Thoracic aorta (tissue), 2 donors: Measurements from ENCODE around the gene SLC44A5. TPM values are rescaled to one million over a fixed set of nuclear protein-coding genes. Genes with fewer than 3 reads are reported as not detected.

ENCODE experiments used
- ATAC-seq: fragments of 150-250 bp; one replicate; pipeline ENCODE4 v1.8.0; 2017; ENCODE audit warnings: low read depth; ENCODE audit not compliant: insufficient number of reproducible peaks, low FRiP score
- DNase-seq: peaks from one replicate; pipeline ENCODE4 v3.0.0-alpha.2; 2020; ENCODE audit warnings: low spot score
- H3K27ac ChIP-seq, 2 donors: fragments of 200-600 bp; sonication (generic); 1 replicate in 1 of 2; 2 replicates in 1 of 2; pipeline ENCODE4 v1.5.1; 2016; ENCODE audit warnings: mild to moderate bottlenecking in 2 of 2, moderate library complexity in 2 of 2
- H3K27me3 ChIP-seq: fragments of 200-600 bp; sonication (generic); replicated peaks from 2 replicates; pipeline ENCODE4 v1.6.0; 2016; ENCODE audit warnings: mild to moderate bottlenecking; ENCODE audit not compliant: insufficient read depth
- H3K36me3 ChIP-seq: fragments of 200-600 bp; sonication (generic); one replicate; pipeline ENCODE4 v1.5.1; 2016
- H3K4me1 ChIP-seq, 2 donors: fragments of 200-600 bp; sonication (generic); 1 replicate in 1 of 2; 2 replicates in 1 of 2; pipeline versions ENCODE4 v1.5.1 to v1.6.0; 2016; ENCODE audit warnings: low read depth in 2 of 2, mild to moderate bottlenecking in 1 of 2; ENCODE audit not compliant: control insufficient read depth in 1 of 2
- H3K4me3 ChIP-seq: fragments of 200-600 bp; sonication (generic); 2 replicates; pipeline ENCODE4 v1.5.1; 2016; ENCODE audit warnings: mild to moderate bottlenecking
- H3K9me3 ChIP-seq: fragments of 200-600 bp; sonication (generic); 2 replicates; pipeline ENCODE4 v1.5.1; 2016
- total RNA-seq, 2 donors: library from RNA; depleted of rRNA; stranded (reverse); fragments of >200 nt; gene quantifications; one replicate each; pipeline versions ENCODE4 v1.1.0 to v1.2.3, GENCODE V29; 2016
- TF ChIP-seq, protein P1 (sequence below): fragments of 200-600 bp; sonication (generic); IDR thresholded peaks from one replicate; pipeline ENCODE4 v1.5.1; 2019; ENCODE audit warnings: antibody characterized with exemption

SLC44A5 gene
- total RNA-seq, 2 donors from 2014 or later = 0.28 to 0.68 TPM

DNA sequence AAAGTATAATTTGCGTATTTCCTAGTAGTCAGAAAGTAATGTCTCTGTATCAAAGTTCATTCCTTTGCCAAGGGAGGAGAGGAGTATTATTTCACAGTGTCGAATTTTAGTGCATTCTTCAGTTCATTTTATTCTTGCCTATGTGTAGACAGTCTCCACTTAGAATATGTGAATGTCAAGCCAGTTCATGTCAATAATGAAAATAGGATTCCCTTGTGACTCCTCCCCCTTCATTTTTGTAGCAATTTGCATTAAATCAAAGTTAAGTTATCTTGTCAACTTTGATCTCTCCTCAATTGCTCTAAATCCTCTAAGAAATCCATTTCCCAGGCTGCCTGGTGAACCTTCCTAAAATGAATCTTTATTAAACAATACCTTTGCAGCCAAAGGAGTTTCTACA, 179.1 kb downstream of the SLC44A5 start:
- Histone ChIP-seq H3K27ac (no peak overlapping the region), H3K27me3 (no peaks in the 10 kb centered on the region), H3K4me3 (no peak overlapping the region), H3K36me3 (no peaks in the 10 kb centered on the region), H3K9me3 (no peaks in the 10 kb centered on the region), H3K4me1 (no peaks in the 10 kb centered on the region)
- no peak for ATAC-seq
- TF ChIP-seq, protein P1, sequence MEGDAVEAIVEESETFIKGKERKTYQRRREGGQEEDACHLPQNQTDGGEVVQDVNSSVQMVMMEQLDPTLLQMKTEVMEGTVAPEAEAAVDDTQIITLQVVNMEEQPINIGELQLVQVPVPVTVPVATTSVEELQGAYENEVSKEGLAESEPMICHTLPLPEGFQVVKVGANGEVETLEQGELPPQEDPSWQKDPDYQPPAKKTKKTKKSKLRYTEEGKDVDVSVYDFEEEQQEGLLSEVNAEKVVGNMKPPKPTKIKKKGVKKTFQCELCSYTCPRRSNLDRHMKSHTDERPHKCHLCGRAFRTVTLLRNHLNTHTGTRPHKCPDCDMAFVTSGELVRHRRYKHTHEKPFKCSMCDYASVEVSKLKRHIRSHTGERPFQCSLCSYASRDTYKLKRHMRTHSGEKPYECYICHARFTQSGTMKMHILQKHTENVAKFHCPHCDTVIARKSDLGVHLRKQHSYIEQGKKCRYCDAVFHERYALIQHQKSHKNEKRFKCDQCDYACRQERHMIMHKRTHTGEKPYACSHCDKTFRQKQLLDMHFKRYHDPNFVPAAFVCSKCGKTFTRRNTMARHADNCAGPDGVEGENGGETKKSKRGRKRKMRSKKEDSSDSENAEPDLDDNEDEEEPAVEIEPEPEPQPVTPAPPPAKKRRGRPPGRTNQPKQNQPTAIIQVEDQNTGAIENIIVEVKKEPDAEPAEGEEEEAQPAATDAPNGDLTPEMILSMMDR = no peak
- no peak for DNase-seq

DNA sequence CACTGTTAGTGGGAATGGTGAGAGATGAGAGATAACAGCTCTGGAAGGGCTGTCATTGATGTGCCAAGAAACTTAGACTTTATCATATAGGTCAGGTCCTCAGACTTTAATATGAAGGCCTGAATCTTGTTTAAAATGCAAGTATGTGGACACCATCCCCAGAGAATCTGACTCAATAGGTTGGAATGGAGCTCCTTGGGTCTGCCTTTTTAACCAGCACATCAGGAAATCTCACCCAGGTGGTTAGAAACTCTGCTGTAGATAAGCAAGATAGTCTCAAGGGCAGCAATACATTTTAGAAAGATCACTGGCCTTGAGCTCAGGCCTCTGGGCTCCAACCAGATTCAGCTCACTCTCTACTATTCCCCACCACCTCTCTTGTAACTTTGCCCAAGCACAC, 180.4 kb downstream of the SLC44A5 start:
- Histone ChIP-seq H3K4me3 (no peak overlapping the region), H3K9me3 (no peaks in the 10 kb centered on the region), H3K4me1 (no peaks in the 10 kb centered on the region), H3K27me3 (no peaks in the 10 kb centered on the region), H3K27ac (no peak overlapping the region), H3K36me3 (no peaks in the 10 kb centered on the region)
- TF ChIP-seq, protein P1 = no peak
- ATAC-seq = no peak
- DNase-seq = no peak

DNA sequence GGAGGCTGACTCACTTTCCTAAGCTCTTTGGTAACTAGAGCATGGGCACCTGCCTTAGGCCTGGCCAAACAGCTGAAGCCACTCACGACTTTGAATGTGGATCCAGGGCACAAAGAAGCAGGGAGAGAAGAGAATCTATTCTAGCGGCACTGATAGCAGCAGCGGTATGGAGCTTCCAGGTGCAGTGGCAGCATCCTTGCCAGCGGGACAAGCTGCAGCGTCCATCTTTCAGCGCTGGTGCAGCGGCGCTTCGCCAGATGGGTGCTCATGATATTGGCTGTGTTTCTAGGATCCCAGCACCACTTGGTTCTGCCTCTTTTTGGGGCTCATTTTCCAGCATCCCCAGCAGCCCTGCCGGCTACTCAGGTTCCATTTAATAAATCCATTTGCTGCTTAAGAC, 184.2 kb downstream of the SLC44A5 start:
- H3K4me1 ChIP-seq = no peaks in the 10 kb centered on the region
- H3K9me3 ChIP-seq = no peaks in the 10 kb centered on the region
- ATAC-seq (no peak), DNase-seq (no peak)
- H3K36me3 ChIP-seq = no peaks in the 10 kb centered on the region
- H3K4me3 ChIP-seq = no peak overlapping the region
- TF ChIP-seq, protein P1 = no peak
- H3K27me3 ChIP-seq = no peaks in the 10 kb centered on the region
- no peak overlapping the region for H3K27ac ChIP-seq

DNA sequence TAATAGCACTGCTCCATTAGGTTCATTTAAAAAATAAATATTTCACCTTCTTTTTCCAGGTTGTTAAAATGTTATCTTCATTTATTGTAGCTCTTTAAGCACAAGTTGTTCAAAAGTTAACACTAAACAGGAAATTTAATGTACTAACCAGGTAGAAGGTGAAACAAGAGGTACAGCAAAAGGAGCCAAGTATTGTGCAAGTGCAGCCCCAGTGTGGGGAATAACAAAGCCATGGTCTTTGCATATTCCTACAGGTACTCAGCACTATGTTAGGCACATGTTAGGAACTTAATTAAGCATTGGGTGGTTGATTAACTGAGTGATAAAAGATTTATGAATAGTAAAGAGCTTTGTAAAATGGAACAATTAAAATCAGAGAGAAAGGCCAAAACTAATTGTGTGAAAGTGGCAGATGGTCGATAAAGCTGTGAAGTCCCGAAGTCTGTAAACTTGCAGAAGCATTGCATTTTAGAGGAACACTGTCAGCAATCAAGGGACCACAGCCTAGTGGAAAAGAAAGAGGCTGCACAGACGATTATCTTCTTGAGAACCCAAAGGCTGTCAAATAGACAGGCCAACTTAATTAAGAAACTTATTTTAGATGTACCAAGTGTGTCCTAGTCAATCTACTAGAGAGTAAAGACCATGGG, 185.8 kb downstream of the SLC44A5 start:
- Histone ChIP-seq H3K27me3 (no peaks in the 10 kb centered on the region), H3K36me3 (no peaks in the 10 kb centered on the region), H3K9me3 (no peaks in the 10 kb centered on the region), H3K27ac (no peak overlapping the region), H3K4me3 (no peak overlapping the region), H3K4me1 (no peaks in the 10 kb centered on the region)
- no peak for DNase-seq
- TF ChIP-seq, protein P1 = no peak
- ATAC-seq = no peak

DNA sequence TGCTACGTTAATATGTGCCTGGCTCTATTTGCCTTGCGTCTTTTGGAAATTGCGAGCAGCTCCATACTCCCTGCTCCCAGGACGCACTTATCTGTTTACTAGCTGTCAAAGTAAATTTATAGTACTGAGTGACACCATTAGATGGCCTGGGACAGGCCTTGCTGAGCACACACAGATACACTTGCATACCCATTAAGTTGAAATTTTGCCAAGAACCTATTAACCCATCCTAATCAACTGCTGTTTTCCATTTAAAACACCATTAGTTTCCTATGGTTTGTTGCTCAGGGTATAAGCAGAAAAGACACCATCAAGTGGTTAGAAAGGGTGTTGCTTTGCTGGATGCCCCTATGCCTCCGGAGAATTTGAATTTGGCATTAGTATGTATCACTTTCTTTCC, 187.3 kb downstream of the SLC44A5 start:
- no peaks in the 10 kb centered on the region for H3K36me3 ChIP-seq
- TF ChIP-seq, protein P1 = no peak
- H3K9me3 ChIP-seq = no peaks in the 10 kb centered on the region
- no peaks in the 10 kb centered on the region for H3K4me1 ChIP-seq
- H3K27ac ChIP-seq = no peak overlapping the region
- H3K4me3 ChIP-seq = no peak overlapping the region
- H3K27me3 ChIP-seq = no peaks in the 10 kb centered on the region
- no peak for DNase-seq
- ATAC-seq = no peak
